ENCODE measurements around the gene MYO15A. TPM values are rescaled to one million over a fixed set of nuclear protein-coding genes. Genes with fewer than 3 reads are reported as not detected.

Gene MYO15A
- total RNA-seq, 1 experiment from 2014 or later: 3.5 TPM

- no peak overlapping the region for H3K4me3 ChIP-seq
- no peaks in the 10 kb centered on the region for H3K9me3 ChIP-seq (ENCODE audit: insufficient read depth, low read depth)
- H3K79me2 ChIP-seq (ENCODE audit: low read depth): no peaks in the 10 kb centered on the region
- intact Hi-C loops (cut with micrococcal nuclease; ENCODE audit: unreplicated experiment): no loop called here
- TF ChIP-seq, protein P1, sequence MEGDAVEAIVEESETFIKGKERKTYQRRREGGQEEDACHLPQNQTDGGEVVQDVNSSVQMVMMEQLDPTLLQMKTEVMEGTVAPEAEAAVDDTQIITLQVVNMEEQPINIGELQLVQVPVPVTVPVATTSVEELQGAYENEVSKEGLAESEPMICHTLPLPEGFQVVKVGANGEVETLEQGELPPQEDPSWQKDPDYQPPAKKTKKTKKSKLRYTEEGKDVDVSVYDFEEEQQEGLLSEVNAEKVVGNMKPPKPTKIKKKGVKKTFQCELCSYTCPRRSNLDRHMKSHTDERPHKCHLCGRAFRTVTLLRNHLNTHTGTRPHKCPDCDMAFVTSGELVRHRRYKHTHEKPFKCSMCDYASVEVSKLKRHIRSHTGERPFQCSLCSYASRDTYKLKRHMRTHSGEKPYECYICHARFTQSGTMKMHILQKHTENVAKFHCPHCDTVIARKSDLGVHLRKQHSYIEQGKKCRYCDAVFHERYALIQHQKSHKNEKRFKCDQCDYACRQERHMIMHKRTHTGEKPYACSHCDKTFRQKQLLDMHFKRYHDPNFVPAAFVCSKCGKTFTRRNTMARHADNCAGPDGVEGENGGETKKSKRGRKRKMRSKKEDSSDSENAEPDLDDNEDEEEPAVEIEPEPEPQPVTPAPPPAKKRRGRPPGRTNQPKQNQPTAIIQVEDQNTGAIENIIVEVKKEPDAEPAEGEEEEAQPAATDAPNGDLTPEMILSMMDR (conservative IDR thresholded peaks at IDR 0.05): no peak
- TF ChIP-seq EZH2 (IDR thresholded peaks at IDR 0.05; ENCODE audit: low read depth): no peak
- no peak overlapping the region for H2AFZ ChIP-seq
- H3K9me2 ChIP-seq (ENCODE audit: insufficient read depth): no peaks in the 10 kb centered on the region
- POLR2A ChIA-PET (ENCODE audit: unreplicated experiment): no interaction called here
- H3K4me2 ChIP-seq: no peak overlapping the region
- BruUV-seq (replicated peaks): no TSS peak
- H3K27ac ChIP-seq: no peak overlapping the region
- no peaks in the 10 kb centered on the region for H4K20me1 ChIP-seq (ENCODE audit: insufficient read depth)
- no peaks in the 10 kb centered on the region for H3K36me3 ChIP-seq (ENCODE audit: low read depth)
- no peaks in the 10 kb centered on the region for H3K27me3 ChIP-seq (ENCODE audit: insufficient read depth, low read depth)
- H3K4me1 ChIP-seq (replicated peaks; ENCODE audit: insufficient read depth): no peaks in the 10 kb centered on the region
- DNase-seq: no peak
- H3F3A ChIP-seq (ENCODE audit: insufficient read depth, low read depth): no peaks in the 10 kb centered on the region
- CTCF ChIA-PET: no interaction called here
Observed at GRCh38 chr17:18132711-18133110, 24.2 kb downstream of the MYO15A start.

DNA sequence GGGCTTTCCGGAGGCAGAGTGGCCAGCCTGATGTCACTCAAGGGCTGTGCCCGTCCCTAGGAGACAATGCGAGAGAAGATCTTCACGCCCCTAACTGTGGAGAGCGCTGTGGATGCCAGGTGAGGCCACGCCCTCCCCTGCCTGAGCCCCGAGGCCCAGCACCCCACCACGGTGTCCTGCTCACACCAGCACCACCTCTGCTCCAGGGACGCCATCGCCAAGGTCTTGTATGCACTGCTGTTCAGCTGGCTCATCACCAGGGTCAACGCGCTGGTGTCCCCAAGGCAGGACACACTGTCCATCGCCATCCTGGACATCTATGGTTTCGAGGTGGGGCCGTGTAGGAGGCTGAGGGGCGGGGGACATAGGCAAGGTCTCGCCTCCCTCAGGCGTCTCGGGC, 27.8 kb downstream of the MYO15A start:
- H3K4me3 ChIP-seq: no peak overlapping the region
- no peak for DNase-seq
- intact Hi-C loops (cut with micrococcal nuclease; ENCODE audit: unreplicated experiment): no loop called here
- no peak overlapping the region for H2AFZ ChIP-seq
- CTCF ChIA-PET: no interaction called here
- no peaks in the 10 kb centered on the region for H3K9me2 ChIP-seq (ENCODE audit: insufficient read depth)
- H3F3A ChIP-seq (ENCODE audit: insufficient read depth, low read depth): no peaks in the 10 kb centered on the region
- POLR2A ChIA-PET (ENCODE audit: unreplicated experiment): interaction anchor here (0.6 kb wide), 1 partner anchor 19 kb away, joined by 7 read pairs; no protein-coding TSS in a partner anchor
- H4K20me1 ChIP-seq (ENCODE audit: insufficient read depth): no peaks in the 10 kb centered on the region
- H3K36me3 ChIP-seq (ENCODE audit: low read depth): no peaks in the 10 kb centered on the region
- no peak overlapping the region for H3K27ac ChIP-seq
- H3K4me2 ChIP-seq: no peak overlapping the region
- BruUV-seq (replicated peaks): no TSS peak
- TF ChIP-seq EZH2 (IDR thresholded peaks at IDR 0.05; ENCODE audit: low read depth): no peak
- TF ChIP-seq, protein P1 (conservative IDR thresholded peaks at IDR 0.05): no peak
- H3K9me3 ChIP-seq (ENCODE audit: insufficient read depth, low read depth): no peaks in the 10 kb centered on the region
- H3K4me1 ChIP-seq (replicated peaks; ENCODE audit: insufficient read depth): no peaks in the 10 kb centered on the region
- no peaks in the 10 kb centered on the region for H3K79me2 ChIP-seq (ENCODE audit: low read depth)
- H3K27me3 ChIP-seq (ENCODE audit: insufficient read depth, low read depth): no peaks in the 10 kb centered on the region

- H3K9me3 ChIP-seq (ENCODE audit: insufficient read depth, low read depth): no peaks in the 10 kb centered on the region
- no TSS peak for BruUV-seq (replicated peaks)
- no peak for DNase-seq
- H3F3A ChIP-seq (ENCODE audit: insufficient read depth, low read depth): no peaks in the 10 kb centered on the region
- no peaks in the 10 kb centered on the region for H3K4me1 ChIP-seq (replicated peaks; ENCODE audit: insufficient read depth)
- H3K27me3 ChIP-seq (ENCODE audit: insufficient read depth, low read depth): no peaks in the 10 kb centered on the region
- H3K4me2 ChIP-seq: no peak overlapping the region
- ChIA-PET CTCF (interaction anchor here (0.6 to 1.0 kb wide), 3 partner anchors 32 to 1346 kb away, joined by 3 to 16 read pairs (median 4); no protein-coding TSS in a partner anchor), POLR2A (ENCODE audit: unreplicated experiment) (interaction anchor here (0.7 kb wide), 1 partner anchor 9 kb away, joined by 4 read pairs; no protein-coding TSS in a partner anchor)
- no peak overlapping the region for H3K27ac ChIP-seq
- H3K79me2 ChIP-seq (ENCODE audit: low read depth): no peaks in the 10 kb centered on the region
- H4K20me1 ChIP-seq (ENCODE audit: insufficient read depth): no peaks in the 10 kb centered on the region
- H3K36me3 ChIP-seq (ENCODE audit: low read depth): no peaks in the 10 kb centered on the region
- TF ChIP-seq, protein P1 (conservative IDR thresholded peaks at IDR 0.05): no peak
- no peak for TF ChIP-seq EZH2 (IDR thresholded peaks at IDR 0.05; ENCODE audit: low read depth)
- H2AFZ ChIP-seq: no peak overlapping the region
- H3K9me2 ChIP-seq (ENCODE audit: insufficient read depth): no peaks in the 10 kb centered on the region
- H3K4me3 ChIP-seq: no peak overlapping the region
- intact Hi-C loops (cut with micrococcal nuclease; ENCODE audit: unreplicated experiment): no loop called here
Observed at GRCh38 chr17:18138065-18138749, 29.7 kb downstream of the MYO15A start.

Measured in PC-9 (cell line).